ENCODE data around the gene C2orf76. TPM values are rescaled to one million over a fixed set of nuclear protein-coding genes. Genes with fewer than 3 reads are reported as not detected.
A peak's percentile ranks its signal among the peaks of the same experiment; 100 is the strongest.

Gene C2orf76
- total and polyA plus RNA-seq, 10 of the 15 experiments (the other 5 are each of a cell fraction or from before 2014, with no cell fraction given): 14.0 to 46.1 (median 25.4) TPM

DNA sequence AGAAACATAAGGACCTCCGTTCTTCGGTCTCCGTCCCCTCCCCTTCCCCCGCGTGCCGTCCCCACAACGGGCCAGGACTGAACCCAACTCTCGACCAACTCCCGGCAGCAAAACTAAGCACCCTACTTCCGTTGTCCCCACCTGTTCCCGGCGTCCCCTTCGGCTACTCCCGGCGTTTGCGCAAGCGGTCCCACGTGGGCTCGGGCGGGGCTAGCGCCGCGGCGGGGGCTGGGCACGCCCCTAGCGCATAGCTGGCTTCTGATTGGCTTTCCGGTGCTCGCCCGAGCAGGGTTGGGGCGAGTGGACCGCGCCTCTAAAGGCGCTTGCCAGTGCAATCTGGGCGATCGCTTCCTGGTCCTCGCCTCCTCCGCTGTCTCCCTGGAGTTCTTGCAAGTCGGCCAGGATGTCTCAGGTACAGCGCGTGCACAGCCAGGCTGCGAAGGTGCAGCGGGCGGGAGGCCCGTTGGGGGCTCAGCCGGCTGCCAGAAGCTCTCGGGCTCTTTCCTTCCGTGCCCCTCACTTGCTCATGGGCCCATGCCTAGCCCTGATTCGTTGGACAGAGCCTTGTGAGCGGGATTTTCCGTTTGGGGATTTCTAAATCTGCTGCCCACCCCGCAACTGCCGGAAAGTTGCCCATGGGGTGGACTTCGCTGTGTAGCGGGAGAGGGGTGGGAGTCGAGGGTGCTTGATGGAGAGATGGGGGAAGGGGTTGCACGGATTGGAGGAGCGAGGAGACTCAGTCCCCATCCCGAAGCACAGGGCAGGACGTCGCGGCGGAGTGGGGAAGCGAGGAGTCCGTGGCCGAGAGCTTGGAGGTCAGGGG, at the start of gene C2orf76, which contains the start of gene DBI (continued):
- TF ChIP-seq ZBTB11 (CRISPR knock-in tag; IDR thresholded peaks at IDR 0.05) (no peak), SP1 (IDR thresholded peaks at IDR 0.05; ENCODE audit: low read depth, low read length) (peak; percentile 68), POLR2A (IDR thresholded peaks at IDR 0.05; ENCODE audit: low read depth, low read length) (peak; percentile 95), MLLT1 (IDR thresholded peaks at IDR 0.05) (peak; percentile 68; the same call in 1 of the 2 replicates), SUZ12 (IDR thresholded peaks at IDR 0.05; ENCODE audit: unreplicated experiment) (no peak), BMI1 (IDR thresholded peaks at IDR 0.05; ENCODE audit: borderline replicate concordance) (no peak), NFIC (IDR thresholded peaks at IDR 0.05; ENCODE audit: low read depth, low read length) (no peak), MTA3 (IDR thresholded peaks at IDR 0.05; ENCODE audit: borderline replicate concordance, low read length) (no peak; the same call in 1 of the 2 replicates), HSF1 (IDR thresholded peaks at IDR 0.05; ENCODE audit: low read depth, low read length) (no peak), BCL11A (IDR thresholded peaks at IDR 0.05; ENCODE audit: low read depth, low read length) (0 out of 2 replicates have a peak, but pooled peaks have one; percentile 21), ETV6 (conservative IDR thresholded peaks at IDR 0.05 in 1 of 2, IDR thresholded peaks at IDR 0.05 in 1 of 2; ENCODE audit: borderline replicate concordance in 1 of 2, low read depth in 1 of 2) (no peak), MXI1 (IDR thresholded peaks at IDR 0.05; ENCODE audit: low read depth, low read length) (peak; percentile 87), RFX5 (IDR thresholded peaks at IDR 0.05; ENCODE audit: low read depth, low read length) (peak; percentile 59; the same call in 1 of the 2 replicates), NFYA (IDR thresholded peaks at IDR 0.05; ENCODE audit: borderline replicate concordance, low read depth, low read length) (no peak), NBN (IDR thresholded peaks at IDR 0.05) (peak; percentile 34), ATF2 (IDR thresholded peaks at IDR 0.05; ENCODE audit: low read length) (no peak), PAX8 (IDR thresholded peaks at IDR 0.05) (no peak)
- TF ChIP-seq, protein P1, sequence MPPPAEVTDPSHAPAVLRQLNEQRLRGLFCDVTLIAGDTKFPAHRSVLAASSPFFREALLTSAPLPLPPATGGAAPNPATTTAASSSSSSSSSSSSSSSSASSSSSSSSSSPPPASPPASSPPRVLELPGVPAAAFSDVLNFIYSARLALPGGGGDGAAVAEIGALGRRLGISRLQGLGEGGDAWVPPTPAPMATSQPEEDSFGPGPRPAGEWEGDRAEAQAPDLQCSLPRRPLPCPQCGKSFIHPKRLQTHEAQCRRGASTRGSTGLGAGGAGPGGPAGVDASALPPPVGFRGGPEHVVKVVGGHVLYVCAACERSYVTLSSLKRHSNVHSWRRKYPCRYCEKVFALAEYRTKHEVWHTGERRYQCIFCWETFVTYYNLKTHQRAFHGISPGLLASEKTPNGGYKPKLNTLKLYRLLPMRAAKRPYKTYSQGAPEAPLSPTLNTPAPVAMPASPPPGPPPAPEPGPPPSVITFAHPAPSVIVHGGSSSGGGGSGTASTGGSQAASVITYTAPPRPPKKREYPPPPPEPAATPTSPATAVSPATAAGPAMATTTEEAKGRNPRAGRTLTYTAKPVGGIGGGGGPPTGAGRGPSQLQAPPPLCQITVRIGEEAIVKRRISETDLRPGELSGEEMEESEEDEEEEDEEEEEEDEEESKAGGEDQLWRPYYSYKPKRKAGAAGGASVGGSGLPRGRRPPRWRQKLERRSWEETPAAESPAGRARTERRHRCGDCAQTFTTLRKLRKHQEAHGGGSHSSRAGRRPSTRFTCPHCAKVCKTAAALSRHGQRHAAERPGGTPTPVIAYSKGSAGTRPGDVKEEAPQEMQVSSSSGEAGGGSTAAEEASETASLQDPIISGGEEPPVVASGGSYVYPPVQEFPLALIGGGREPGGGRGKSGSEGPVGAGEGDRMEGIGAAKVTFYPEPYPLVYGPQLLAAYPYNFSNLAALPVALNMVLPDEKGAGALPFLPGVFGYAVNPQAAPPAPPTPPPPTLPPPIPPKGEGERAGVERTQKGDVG (CRISPR knock-in tag; IDR thresholded peaks at IDR 0.05): no peak

All from GM12878 (cell line).